K562 (cell line): ENCODE data around the gene CDH2. TPM values are rescaled to one million over a fixed set of nuclear protein-coding genes. Genes with fewer than 3 reads are reported as not detected.

Experiments
- ATAC-seq: fragments of 200-7000 bp; cut with Tn5 transposase; 3 replicates; pipeline ENCODE4 v1.9.1; 2020; ENCODE audit warnings: moderate library complexity
- BruUV-seq: library from RNA; stranded (reverse); fragments of 400-500 nt; replicated peaks from 2 replicates; lab custom pipeline; 2021; lab: Mats Ljungman, UMichigan
- CTCF ChIA-PET: fragments of 300-600 bp; formaldehyde crosslinking; extraction: SDS; loops from one replicate; lab custom pipeline; 2021; ENCODE audit warnings: low intra/inter-chr PET ratio; lab: Yijun Ruan, JAX
- POLR2A ChIA-PET: fragments of 300-600, 350-650 bp; sonication (Branson Sonifier 250); formaldehyde crosslinking; extraction: SDS; loops from one replicate; lab custom pipeline; 2021; ENCODE audit warnings: antibody characterized with exemption, inconsistent platforms; lab: Yijun Ruan, JAX
- DNase-seq, 4 experiments: peaks; one replicate each; pipeline versions ENCODE4 v3.0.0 to v3.0.0-alpha.2; 2011 to 2018; ENCODE audit warnings: low spot score in 3 of 4, mixed read lengths in 3 of 4; ENCODE audit errors: extremely low read depth in 1 of 4
- FAIRE-seq: peaks from 2 replicates; lab custom pipeline; 2011; peaks lifted over from hg19 to GRCh38; lab: Jason Lieb, UNC
- H2AFZ ChIP-seq: 2 replicates; pipeline ENCODE4 v1.6.0; 2011; ENCODE audit warnings: low read depth, low read length, control low read depth, inconsistent platforms
- H3K27ac ChIP-seq: fragments of 200-600 bp; 3 replicates; pipeline ENCODE4 v1.8.0; 2011; ENCODE audit warnings: low read depth, mild to moderate bottlenecking, control low read depth, inconsistent platforms, low read length, moderate library complexity, mixed read lengths; ENCODE audit errors: extremely low read depth
- H3K27me3 ChIP-seq, 2 experiments: fragments of 300-600 bp in 1 of 2; 2 replicates in 1 of 2; 3 replicates in 1 of 2; pipeline versions ENCODE4 v1.6.0 to v1.8.0; 2011; ENCODE audit warnings: inconsistent platforms in 2 of 2, low read length in 2 of 2, mild to moderate bottlenecking in 1 of 2, mixed read lengths in 1 of 2, moderate library complexity in 1 of 2; ENCODE audit not compliant: control insufficient read depth in 2 of 2, insufficient read depth in 2 of 2
- H3K36me3 ChIP-seq: fragments of 300-600 bp; 3 replicates; pipeline ENCODE4 v1.8.0; 2011; ENCODE audit warnings: mild to moderate bottlenecking, low read length, inconsistent platforms; ENCODE audit not compliant: control insufficient read depth, insufficient read depth
- H3K4me1 ChIP-seq, 2 experiments: fragments of 200-600 bp in 1 of 2; replicated peaks in 1 of 2; 2 replicates in 1 of 2; 3 replicates in 1 of 2; pipeline versions ENCODE4 v1.5.1 to v1.8.0; 2011; ENCODE audit warnings: inconsistent platforms in 2 of 2, low read length in 2 of 2, mild to moderate bottlenecking in 1 of 2, mixed read lengths in 1 of 2, moderate library complexity in 1 of 2; ENCODE audit not compliant: control insufficient read depth in 2 of 2, insufficient read depth in 2 of 2
- H3K4me2 ChIP-seq: 2 replicates; pipeline ENCODE4 v1.6.1; 2011; ENCODE audit warnings: low read length, control low read depth, inconsistent platforms, mixed read lengths; ENCODE audit not compliant: insufficient read depth
- H3K4me3 ChIP-seq: fragments of 200-600 bp; sonication (generic), shearing (Covaris generic); 2 replicates; pipeline ENCODE4 v1.5.1; 2016; ENCODE audit warnings: control low read depth, inconsistent platforms
- H3K79me2 ChIP-seq: fragments of 200-600 bp; 3 replicates; pipeline ENCODE4 v1.8.0; 2011; ENCODE audit warnings: low read length, inconsistent platforms; ENCODE audit not compliant: control insufficient read depth, insufficient read depth
- H3K9ac ChIP-seq, 2 experiments: 2 replicates each; pipeline versions ENCODE4 v1.6.0 to v1.6.1; 2011; ENCODE audit warnings: low read depth in 2 of 2, low read length in 2 of 2, control low read depth in 1 of 2, inconsistent platforms in 1 of 2, mild to moderate bottlenecking in 1 of 2, mixed read lengths in 1 of 2; ENCODE audit not compliant: insufficient read depth in 1 of 2
- H3K9me1 ChIP-seq: one replicate; pipeline ENCODE4 v1.6.0; 2011; ENCODE audit warnings: inconsistent platforms, mild to moderate bottlenecking, low read length, moderate library complexity; ENCODE audit not compliant: control insufficient read depth, insufficient read depth
- H3K9me3 ChIP-seq: replicated peaks from 2 replicates; pipeline ENCODE4 v1.5.1; 2011; ENCODE audit warnings: low read depth, low read length, inconsistent platforms; ENCODE audit not compliant: control insufficient read depth, insufficient read depth
- H4K20me1 ChIP-seq: replicated peaks from 2 replicates; pipeline ENCODE4 v1.6.1; 2011; ENCODE audit warnings: low read length, inconsistent platforms, mixed read lengths; ENCODE audit not compliant: control insufficient read depth, insufficient read depth
- ETS2 ChIP-seq: IDR thresholded peaks from 2 replicates; pipeline ENCODE4 v1.6.1; 2016; ENCODE audit warnings: borderline replicate concordance, missing genetic modification characterization, mild to moderate bottlenecking, moderate library complexity, missing compliant biosample characterization; ENCODE audit not compliant: poor library complexity, severe bottlenecking
- TSHZ1 ChIP-seq: fragments of 250-450 bp; sonication (Bioruptor Pico); IDR thresholded peaks from 2 replicates; pipeline ENCODE4 v1.4.0; 2020; ENCODE audit warnings: mild to moderate bottlenecking, moderate library complexity
- ZFP36 ChIP-seq: fragments of 150-350 bp; IDR thresholded peaks from 2 replicates; pipeline ENCODE4 v1.6.1; 2018; ENCODE audit warnings: low read length, low read depth; ENCODE audit not compliant: partially characterized antibody
- ZNF395 ChIP-seq: fragments of 200-800 bp; sonication (Bioruptor generic); IDR thresholded peaks from 2 replicates; pipeline ENCODE4 v1.6.1; 2017; ENCODE audit warnings: missing genetic modification characterization, missing compliant biosample characterization
- WGBS: fragments of 100-300 bp; shearing (Covaris generic); methylation state at CpG from one replicate; pipeline ENCODE4 v1.1.6; 2016; ENCODE audit warnings: low coverage, mixed read lengths; ENCODE audit not compliant: insufficient coverage; ENCODE audit errors: missing lambda C conversion rate; 5-methylcytosine and 5-hydroxymethylcytosine counted together
- in situ Hi-C: fragments of 300-500 bp; cut with MboI; formaldehyde crosslinking; loops from 4 replicates; pipeline ENCODE4 v1.15.0; 2018; ENCODE audit warnings: inconsistent platforms, mixed read lengths
- intact Hi-C: fragments of 100-400 bp; cut with micrococcal nuclease; formaldehyde crosslinking; loops from 2 replicates; pipeline ENCODE4 v1.14.2; 2022
- polyA plus RNA-seq, 8 experiments: library from polyadenylated mRNA; depleted of rRNA in 4 of 8; stranded (reverse) in 5 of 8; unstranded in 3 of 8; fragments of >200 nt; fragmentation: Nextera tagmentation in 2 of 8; fragmentation: Illumina TruSeq in 1 of 8; extraction: Ambion mirVana in 2 of 8; extraction: Trizol in 1 of 8; gene quantifications; 2 replicates each; pipeline versions ENCODE4 v1.2.1 to v1.2.3, GENCODE V29; 2011 to 2014; ENCODE audit warnings: inconsistent platforms in 1 of 8, missing spikeins in 1 of 8
- total RNA-seq, 7 experiments: library from RNA; depleted of rRNA in 6 of 7; stranded (reverse); fragments of >200 nt in 6 of 7; fragmentation: Illumina TruSeq in 2 of 7; extraction: Trizol in 2 of 7; gene quantifications; 2 replicates each; pipeline versions ENCODE4 v1.2.1 to v1.2.3, GENCODE V29; 2011 to 2021; ENCODE audit warnings: low replicate concordance in 1 of 7

Gene CDH2
- total and polyA plus RNA-seq, 9 of the 15 experiments (the other 6 are each of a cell fraction or from before 2014, with no cell fraction given), result 0.04 TPM; not detected in 8

- Histone ChIP-seq H2AFZ (no peak overlapping the region), H3K9ac (no peak overlapping the region), H3K36me3 (no peaks in the 10 kb centered on the region), H3K9me3 (no peaks in the 10 kb centered on the region; the same call in 1 of the 2 replicates), H3K27me3 (no peaks in the 10 kb centered on the region), H3K4me1 (no peaks in the 10 kb centered on the region), H3K9me1 (no peaks in the 10 kb centered on the region), H3K79me2 (no peaks in the 10 kb centered on the region), H3K4me2 (no peak overlapping the region), H3K27ac (no peak overlapping the region), H4K20me1 (no peaks in the 10 kb centered on the region), H3K4me3 (no peak overlapping the region)
- 1% methylated on average over 5 of the region's 5 CpGs for WGBS
- ATAC-seq (no peak), FAIRE-seq (no peak), DNase-seq (no peak)
- no TSS peak for BruUV-seq
- CTCF ChIA-PET, result no interaction called here
- TF ChIP-seq TSHZ1 (CRISPR knock-in tag), result no peak
- no peak for TF ChIP-seq ZFP36
- TF ChIP-seq ZNF395 (CRISPR knock-in tag), result no peak
- no peak for TF ChIP-seq ETS2
- intact Hi-C loops, result no loop called here
- in situ Hi-C loops, result no loop called here
- POLR2A ChIA-PET, result no interaction called here
Measured at GRCh38 chr18:28127763-28128658, 48.9 kb downstream of the CDH2 start.
